Measurements from ENCODE around the gene NLRP1. TPM values are rescaled to one million over a fixed set of nuclear protein-coding genes. Genes with fewer than 3 reads are reported as not detected.

Gene NLRP1
- total RNA-seq, 2 experiments from 2014 or later, result 254 to 258 TPM

DNA sequence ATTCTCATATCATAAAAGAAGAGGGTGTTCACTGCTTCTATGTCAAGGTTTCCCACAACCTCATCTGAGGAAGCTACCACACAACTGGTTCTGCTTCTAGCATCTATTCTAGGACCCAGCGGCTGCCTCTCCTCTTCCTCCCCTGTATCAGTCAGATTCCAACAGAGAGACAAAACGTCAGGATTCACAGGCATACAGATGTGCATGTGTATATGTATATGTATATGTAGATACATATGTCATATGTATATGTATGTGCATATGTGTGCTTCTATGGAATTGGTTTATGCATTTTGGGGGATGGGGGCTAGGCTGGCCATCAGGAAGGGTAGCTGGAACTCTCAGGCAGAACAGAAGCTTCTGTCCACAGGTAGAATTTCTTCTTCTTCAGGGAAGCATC is 37.4 kb upstream of the NLRP1 start:
- H3K36me3 ChIP-seq (ENCODE audit: insufficient read depth, low read length), result no peaks in the 10 kb centered on the region
- Mint-ChIP-seq H3K4me1 (ENCODE audit: low read depth) (no peaks in the 10 kb centered on the region), H3K9me3 (no peaks in the 10 kb centered on the region), H3K36me3 (ENCODE audit: low read depth) (no peaks in the 10 kb centered on the region), H3K27me3 (peaks cover 42% of the 10 kb centered on the region), H3K4me3 (no peak overlapping the region), H3K27ac (no peak overlapping the region)
- ChIA-PET POLR2A (no interaction called here), CTCF (no interaction called here)
- no peaks in the 10 kb centered on the region for H3K4me1 ChIP-seq (ENCODE audit: insufficient read depth, low read length)
- H3K27me3 ChIP-seq (ENCODE audit: control insufficient read depth in 1 of 2, insufficient read depth in 2 of 2, low read length in 2 of 2), result peaks cover 19 to 26% of the 10 kb centered on the region in 2 experiments
- no peak for ATAC-seq (ENCODE audit: poor library complexity)
- DNase-seq, result no peak
- H3K27ac ChIP-seq (ENCODE audit: low read depth in 1 of 2, low read length in 2 of 2), result no peak overlapping the region
- no peak for TF ChIP-seq CTCF (IDR thresholded peaks at IDR 0.05)
- no peaks in the 10 kb centered on the region for H3K9me3 ChIP-seq (ENCODE audit: control insufficient read depth in 1 of 2, insufficient read depth in 1 of 2, low read length in 2 of 2)
- intact Hi-C loops (cut with DNase I, micrococcal nuclease), result no loop called here
- no peak overlapping the region for H3K4me3 ChIP-seq (ENCODE audit: low read length)

DNA sequence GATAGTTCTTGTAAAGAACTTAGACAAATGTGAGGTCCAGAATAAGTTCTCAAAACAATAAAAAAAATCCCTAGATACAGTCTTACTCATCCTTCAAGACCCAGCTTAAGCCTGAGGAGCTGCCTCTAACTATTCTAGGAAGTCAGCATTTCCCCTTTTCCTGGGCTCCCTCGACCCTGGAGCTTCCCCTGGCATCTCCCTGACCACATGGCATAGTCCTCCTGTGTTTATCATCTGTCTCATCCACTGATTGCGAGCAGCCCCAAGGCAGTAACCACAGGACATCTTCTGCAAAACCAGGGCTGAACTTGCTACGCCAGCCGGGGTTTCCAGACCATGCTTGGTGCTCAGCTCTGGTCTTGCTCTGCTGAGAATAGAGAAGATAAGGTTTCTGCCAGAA is 36.7 kb upstream of the NLRP1 start:
- ATAC-seq (ENCODE audit: poor library complexity) (no peak), DNase-seq (peak in 2 of 14 experiments; percentile 28 to 44)
- ChIA-PET POLR2A (no interaction called here), CTCF (interaction anchor here (1.3 kb wide), 1 partner anchor 20 kb away, joined by 3 read pairs; no protein-coding TSS in a partner anchor)
- intact Hi-C loops (cut with DNase I, micrococcal nuclease), result no loop called here
- no peaks in the 10 kb centered on the region for H3K4me1 Mint-ChIP-seq (ENCODE audit: low read depth)
- H3K4me3 Mint-ChIP-seq, result no peak overlapping the region
- H3K4me1 ChIP-seq (ENCODE audit: insufficient read depth, low read length), result no peaks in the 10 kb centered on the region
- H3K27ac Mint-ChIP-seq, result no peak overlapping the region
- no peaks in the 10 kb centered on the region for H3K36me3 Mint-ChIP-seq (ENCODE audit: low read depth)
- peaks cover 40% of the 10 kb centered on the region for H3K27me3 Mint-ChIP-seq
- H3K9me3 ChIP-seq (ENCODE audit: control insufficient read depth in 1 of 2, insufficient read depth in 1 of 2, low read length in 2 of 2), result no peaks in the 10 kb centered on the region
- no peak for TF ChIP-seq CTCF (IDR thresholded peaks at IDR 0.05)
- no peaks in the 10 kb centered on the region for H3K36me3 ChIP-seq (ENCODE audit: insufficient read depth, low read length)
- no peak overlapping the region for H3K4me3 ChIP-seq (ENCODE audit: low read length)
- H3K27me3 ChIP-seq (ENCODE audit: control insufficient read depth in 1 of 2, insufficient read depth in 2 of 2, low read length in 2 of 2), result peaks cover 22 to 23% of the 10 kb centered on the region in 2 experiments
- H3K9me3 Mint-ChIP-seq, result no peaks in the 10 kb centered on the region
- H3K27ac ChIP-seq (ENCODE audit: low read depth in 1 of 2, low read length in 2 of 2), result no peak overlapping the region

DNA sequence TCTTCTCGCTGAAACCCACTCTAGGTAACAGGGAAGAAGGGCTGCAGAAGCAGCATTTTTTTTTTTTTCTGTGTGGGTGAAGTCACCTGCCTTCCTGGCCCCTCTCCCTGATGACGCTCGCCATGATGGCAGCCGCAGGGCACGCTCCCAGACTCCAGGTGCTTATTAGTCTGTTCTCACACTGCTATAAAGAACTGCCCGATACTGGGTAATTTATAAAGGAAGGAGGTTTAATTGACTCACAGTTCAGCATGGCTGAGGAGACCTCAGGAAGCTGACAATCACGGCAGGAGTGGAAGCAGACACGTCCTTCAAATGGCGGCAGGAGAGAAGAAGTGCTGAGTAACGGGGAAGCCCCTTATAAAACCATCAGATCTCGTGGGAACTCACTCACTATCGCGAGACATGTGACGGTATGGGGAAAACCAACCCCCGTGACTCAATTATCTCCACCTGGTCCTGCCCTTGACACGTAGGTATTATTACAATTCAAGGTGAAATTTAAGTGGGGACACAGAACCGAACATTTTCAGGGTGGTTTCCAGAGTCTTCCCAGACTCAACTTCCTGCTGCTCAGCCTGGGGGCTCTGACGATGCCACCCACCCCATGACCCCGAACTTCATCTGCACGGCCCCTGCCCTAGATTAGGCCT is 34.9 kb upstream of the NLRP1 start:
- Histone ChIP-seq H3K27ac (ENCODE audit: low read depth in 1 of 2, low read length in 2 of 2) (no peak overlapping the region), H3K27me3 (ENCODE audit: control insufficient read depth in 1 of 2, insufficient read depth in 2 of 2, low read length in 2 of 2) (peaks cover 17 to 23% of the 10 kb centered on the region in 2 experiments), H3K36me3 (ENCODE audit: insufficient read depth, low read length) (no peaks in the 10 kb centered on the region), H3K9me3 (ENCODE audit: control insufficient read depth in 1 of 2, insufficient read depth in 1 of 2, low read length in 2 of 2) (no peaks in the 10 kb centered on the region), H3K4me3 (ENCODE audit: low read length) (no peak overlapping the region), H3K4me1 (ENCODE audit: insufficient read depth, low read length) (no peaks in the 10 kb centered on the region)
- DNase-seq, result peak in 2 of 14 experiments; percentile 9 to 35
- POLR2A ChIA-PET, result no interaction called here
- intact Hi-C loops (cut with DNase I, micrococcal nuclease), result no loop called here
- Mint-ChIP-seq H3K4me3 (no peak overlapping the region), H3K27ac (no peak overlapping the region), H3K27me3 (peaks cover 43% of the 10 kb centered on the region), H3K9me3 (no peaks in the 10 kb centered on the region), H3K36me3 (ENCODE audit: low read depth) (no peaks in the 10 kb centered on the region), H3K4me1 (ENCODE audit: low read depth) (no peaks in the 10 kb centered on the region)
- TF ChIP-seq CTCF (IDR thresholded peaks at IDR 0.05), result no peak
- no peak for ATAC-seq (ENCODE audit: poor library complexity)
- CTCF ChIA-PET, result no interaction called here
